Activated B cell treated with CpG ODN at 0.5 μM for 24 hours (primary cell): ENCODE measurements around the gene LAT. TPM values are rescaled to one million over a fixed set of nuclear protein-coding genes. Genes with fewer than 3 reads are reported as not detected.
A peak's percentile ranks its signal among the peaks of the same experiment; 100 is the strongest.
"Not testable (repeated sequence)": the region's sequence is repeated elsewhere in the genome, so short reads cannot be mapped to it uniquely, and the experiment has no call there.

Experiments
- ATAC-seq: fragments of 200-7000 bp; cut with Tn5 transposase; one replicate; pipeline ENCODE4 v1.10.0; 2021; ENCODE audit warnings: low read depth, mild to moderate bottlenecking, moderate library complexity
- CTCF ChIA-PET: fragments of 350-600 bp; sonication (Branson Sonifier 250); formaldehyde crosslinking; loops from one replicate; lab custom pipeline; 2021; ENCODE audit warnings: antibody characterized with exemption; lab: Charles Lee
- POLR2A ChIA-PET: fragments of 350-600 bp; sonication (Branson Sonifier 250); formaldehyde crosslinking; loops from one replicate; lab custom pipeline; 2021; ENCODE audit warnings: antibody characterized with exemption; lab: Charles Lee
- DNase-seq: peaks from one replicate; pipeline ENCODE4 v3.0.0; 2022
- H3K27ac Mint-ChIP-seq: one replicate; pipeline ENCODE4 v1.8.0; 2020; ENCODE audit warnings: mixed read lengths
- H3K27me3 Mint-ChIP-seq: one replicate; pipeline ENCODE4 v1.8.0; 2021; ENCODE audit warnings: mixed read lengths
- H3K36me3 Mint-ChIP-seq: one replicate; pipeline ENCODE4 v1.8.0; 2021; ENCODE audit warnings: low read depth, mixed read lengths
- H3K4me1 Mint-ChIP-seq: one replicate; pipeline ENCODE4 v1.8.0; 2021; ENCODE audit warnings: mixed read lengths
- H3K4me3 Mint-ChIP-seq: one replicate; pipeline ENCODE4 v1.8.0; 2020; ENCODE audit warnings: mild to moderate bottlenecking, mixed read lengths
- H3K9me3 Mint-ChIP-seq: one replicate; pipeline ENCODE4 v1.8.0; 2020; ENCODE audit warnings: mixed read lengths
- intact Hi-C: fragments of 100-400 bp; cut with micrococcal nuclease; formaldehyde crosslinking; loops from one replicate; pipeline ENCODE4 v1.15.1; 2024
- total RNA-seq: library from RNA; stranded (reverse); gene quantifications from 2 replicates; pipeline ENCODE4 v1.2.3, GENCODE V29; 2022
- TF ChIP-seq, protein P1 (sequence below): fragments of 200-600 bp; IDR thresholded peaks from one replicate; pipeline ENCODE4 v1.8.0; 2022; ENCODE audit warnings: antibody characterized with exemption, mild to moderate bottlenecking

The LAT gene
- total RNA-seq, 1 donor from 2014 or later = 6.2 TPM

DNA sequence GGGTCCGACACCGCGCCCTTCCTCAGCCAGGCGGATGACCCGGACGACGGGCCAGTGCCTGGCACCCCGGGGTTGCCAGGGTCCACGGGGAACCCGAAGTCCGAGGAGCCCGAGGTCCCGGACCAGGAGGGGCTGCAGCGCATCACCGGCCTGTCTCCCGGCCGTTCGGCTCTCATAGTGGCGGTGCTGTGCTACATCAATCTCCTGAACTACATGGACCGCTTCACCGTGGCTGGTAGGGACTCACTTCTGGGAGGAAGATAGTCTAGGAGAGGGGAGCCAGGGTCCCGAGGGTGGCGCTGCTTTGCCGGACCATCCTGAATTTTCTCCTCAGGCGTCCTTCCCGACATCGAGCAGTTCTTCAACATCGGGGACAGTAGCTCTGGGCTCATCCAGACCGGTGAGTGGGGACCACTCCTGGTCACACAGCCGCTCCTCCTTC, 9.7 kb upstream of the LAT start:
- ATAC-seq = no peak
- H3K36me3 Mint-ChIP-seq = peaks cover 26% of the 10 kb centered on the region
- TF ChIP-seq, protein P1, sequence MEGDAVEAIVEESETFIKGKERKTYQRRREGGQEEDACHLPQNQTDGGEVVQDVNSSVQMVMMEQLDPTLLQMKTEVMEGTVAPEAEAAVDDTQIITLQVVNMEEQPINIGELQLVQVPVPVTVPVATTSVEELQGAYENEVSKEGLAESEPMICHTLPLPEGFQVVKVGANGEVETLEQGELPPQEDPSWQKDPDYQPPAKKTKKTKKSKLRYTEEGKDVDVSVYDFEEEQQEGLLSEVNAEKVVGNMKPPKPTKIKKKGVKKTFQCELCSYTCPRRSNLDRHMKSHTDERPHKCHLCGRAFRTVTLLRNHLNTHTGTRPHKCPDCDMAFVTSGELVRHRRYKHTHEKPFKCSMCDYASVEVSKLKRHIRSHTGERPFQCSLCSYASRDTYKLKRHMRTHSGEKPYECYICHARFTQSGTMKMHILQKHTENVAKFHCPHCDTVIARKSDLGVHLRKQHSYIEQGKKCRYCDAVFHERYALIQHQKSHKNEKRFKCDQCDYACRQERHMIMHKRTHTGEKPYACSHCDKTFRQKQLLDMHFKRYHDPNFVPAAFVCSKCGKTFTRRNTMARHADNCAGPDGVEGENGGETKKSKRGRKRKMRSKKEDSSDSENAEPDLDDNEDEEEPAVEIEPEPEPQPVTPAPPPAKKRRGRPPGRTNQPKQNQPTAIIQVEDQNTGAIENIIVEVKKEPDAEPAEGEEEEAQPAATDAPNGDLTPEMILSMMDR = no peak
- no peaks in the 10 kb centered on the region for H3K9me3 Mint-ChIP-seq
- peak overlapping the region; percentile 94 for H3K4me3 Mint-ChIP-seq
- H3K27ac Mint-ChIP-seq = peak overlapping the region; percentile 36
- peaks cover 31% of the 10 kb centered on the region for H3K4me1 Mint-ChIP-seq
- ChIA-PET CTCF (no interaction called here), POLR2A (interaction anchor here (0.8 to 2.5 kb wide), 6 partner anchors 9 to 483 kb away, joined by 3 to 24 read pairs (median 6); partner anchors contain the start of genes CLN3, LAT, RABEP2 and SH2B1)
- intact Hi-C loops = no loop called here
- no peaks in the 10 kb centered on the region for H3K27me3 Mint-ChIP-seq
- no peak for DNase-seq

DNA sequence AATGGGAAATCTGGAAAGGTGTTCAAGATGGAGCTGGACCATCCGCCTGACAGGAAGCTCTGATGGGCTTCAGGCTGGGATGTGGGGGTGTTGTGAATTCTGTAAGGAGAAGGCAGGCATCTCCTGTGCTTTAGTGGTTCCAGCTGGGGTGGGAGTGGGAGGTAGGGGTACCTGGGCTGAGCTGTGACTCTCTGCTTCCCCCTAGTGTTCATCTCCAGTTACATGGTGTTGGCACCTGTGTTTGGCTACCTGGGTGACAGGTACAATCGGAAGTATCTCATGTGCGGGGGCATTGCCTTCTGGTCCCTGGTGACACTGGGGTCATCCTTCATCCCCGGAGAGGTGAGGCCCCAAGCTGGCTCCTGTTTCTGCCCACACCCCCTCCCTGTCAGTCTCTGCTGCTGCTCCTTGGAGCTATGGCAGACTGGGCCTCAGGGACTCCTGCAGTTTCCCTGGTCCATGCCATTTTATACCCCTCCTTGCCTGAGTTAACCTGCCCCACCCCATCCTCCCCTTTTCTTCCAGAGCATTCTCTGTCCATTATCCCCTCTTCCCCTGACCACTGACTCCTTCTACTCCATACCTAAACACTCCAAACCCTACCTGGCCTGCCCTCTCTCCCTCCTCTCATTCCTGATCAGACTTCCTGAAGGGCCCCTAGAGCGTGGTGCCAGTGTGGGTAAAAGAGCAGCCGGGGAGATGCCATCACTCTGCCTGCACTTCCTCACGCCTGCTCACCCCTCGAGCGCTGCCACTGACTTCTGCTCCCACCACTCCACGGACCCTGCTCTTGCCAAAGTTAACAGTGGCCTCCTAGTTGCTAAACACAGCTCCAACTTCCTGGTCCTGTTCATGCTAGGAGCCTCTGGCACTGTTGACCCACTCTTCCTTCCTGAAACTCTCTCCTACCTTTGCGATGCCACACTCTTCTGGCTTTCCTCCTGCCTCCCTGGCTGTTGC, 6.9 kb upstream of the LAT start:
- intact Hi-C loops = no loop called here
- no peak overlapping the region for H3K27ac Mint-ChIP-seq
- DNase-seq (no peak), ATAC-seq (no peak)
- H3K4me1 Mint-ChIP-seq = peaks cover 31% of the 10 kb centered on the region
- TF ChIP-seq, protein P1 = no peak
- CTCF ChIA-PET = interaction anchor here (0.8 to 1.2 kb wide), 2 partner anchors 33 to 131 kb away, joined by 3 read pairs; partner anchors contain the start of gene TUFM
- H3K36me3 Mint-ChIP-seq = peaks cover 52% of the 10 kb centered on the region
- no peaks in the 10 kb centered on the region for H3K27me3 Mint-ChIP-seq
- H3K4me3 Mint-ChIP-seq = no peak overlapping the region
- POLR2A ChIA-PET = interaction anchor here (0.9 kb wide), 2 partner anchors 155 to 156 kb away, joined by 3 to 4 read pairs; partner anchors contain the start of gene ATXN2L
- H3K9me3 Mint-ChIP-seq = no peaks in the 10 kb centered on the region

DNA sequence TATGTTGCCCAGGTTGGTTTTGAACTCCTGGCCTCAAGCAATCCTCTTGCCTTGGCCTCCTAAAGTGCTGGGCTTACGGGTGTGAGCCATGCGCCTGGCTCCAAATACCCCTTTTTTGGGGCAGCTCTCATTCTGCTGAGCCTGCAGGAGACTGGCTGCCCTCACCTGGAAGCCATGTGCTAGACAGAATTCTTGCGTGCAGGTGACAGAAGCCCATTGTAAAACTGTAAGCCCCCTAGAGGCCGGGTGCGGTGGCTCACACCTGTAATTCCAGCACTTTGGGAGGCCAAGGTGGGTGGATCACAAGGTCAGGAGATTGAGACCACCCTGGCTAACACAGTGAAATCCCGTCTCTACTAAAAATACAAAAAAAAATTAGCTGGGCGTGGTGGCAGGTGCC, 4.5 kb upstream of the LAT start:
- H3K9me3 Mint-ChIP-seq, H3K4me3 Mint-ChIP-seq, intact Hi-C loops, ATAC-seq, H3K27me3 Mint-ChIP-seq, H3K27ac Mint-ChIP-seq, DNase-seq, POLR2A ChIA-PET, CTCF ChIA-PET: not testable (repeated sequence)
- H3K4me1 Mint-ChIP-seq = peaks cover 31% of the 10 kb centered on the region
- H3K36me3 Mint-ChIP-seq = peaks cover 59% of the 10 kb centered on the region

DNA sequence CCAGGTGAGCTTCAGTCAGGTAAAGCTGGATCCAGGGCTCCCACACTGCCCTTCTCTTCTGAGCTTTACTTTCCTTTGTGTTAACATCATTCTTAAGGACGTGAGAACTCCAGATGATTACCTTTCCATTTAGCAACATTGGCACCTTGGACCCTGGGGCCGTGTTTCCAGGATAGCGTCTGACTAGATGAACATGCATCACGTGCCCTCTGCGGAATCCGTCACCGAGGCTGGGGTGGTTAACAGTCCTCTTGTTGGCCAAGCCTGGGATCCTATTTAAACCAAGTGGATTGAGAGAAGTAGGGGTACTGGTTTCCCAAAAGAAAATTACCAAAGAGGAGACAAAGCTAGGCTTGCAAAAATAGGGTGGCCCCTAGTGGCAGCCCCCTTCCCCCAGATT, 3.9 kb upstream of the LAT start:
- ChIA-PET POLR2A (no interaction called here), CTCF (no interaction called here)
- H3K4me3 Mint-ChIP-seq = no peak overlapping the region
- TF ChIP-seq, protein P1 = no peak
- peaks cover 30% of the 10 kb centered on the region for H3K4me1 Mint-ChIP-seq
- ATAC-seq = no peak
- peaks cover 64% of the 10 kb centered on the region for H3K36me3 Mint-ChIP-seq
- H3K27me3 Mint-ChIP-seq = no peaks in the 10 kb centered on the region
- intact Hi-C loops = no loop called here
- no peak for DNase-seq
- no peak overlapping the region for H3K27ac Mint-ChIP-seq
- no peaks in the 10 kb centered on the region for H3K9me3 Mint-ChIP-seq

DNA sequence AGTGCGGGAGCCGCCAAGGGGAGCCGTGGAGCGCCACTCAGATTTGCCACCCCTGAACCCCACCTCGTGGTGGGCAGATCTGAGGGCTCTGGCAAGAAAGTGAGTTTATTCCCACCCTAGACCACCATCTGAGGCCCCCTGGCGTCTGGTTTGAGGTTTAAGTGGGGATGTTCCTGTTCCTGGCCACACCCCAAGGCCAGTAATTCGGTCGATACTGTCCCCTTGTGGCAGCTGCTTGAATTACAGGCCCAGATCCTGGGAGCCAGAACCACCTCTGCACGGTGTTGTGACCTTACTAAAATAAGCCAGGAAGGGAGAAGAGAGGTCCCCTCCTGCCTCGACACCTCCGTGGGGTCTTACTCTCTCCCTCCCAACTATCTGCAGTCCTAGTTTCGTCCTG, 3.3 kb upstream of the LAT start:
- no peak for DNase-seq
- TF ChIP-seq, protein P1 = no peak
- intact Hi-C loops = no loop called here
- H3K4me3 Mint-ChIP-seq = no peak overlapping the region
- no peak for ATAC-seq
- H3K27ac Mint-ChIP-seq = no peak overlapping the region
- peaks cover 62% of the 10 kb centered on the region for H3K36me3 Mint-ChIP-seq
- POLR2A ChIA-PET = no interaction called here
- CTCF ChIA-PET = no interaction called here
- peaks cover 24% of the 10 kb centered on the region for H3K4me1 Mint-ChIP-seq
- H3K27me3 Mint-ChIP-seq = no peaks in the 10 kb centered on the region
- no peaks in the 10 kb centered on the region for H3K9me3 Mint-ChIP-seq
